HG03565 (cell line): ENCODE data around the gene NUAK1.

ENCODE experiments used
- ATAC-seq: cut with Tn5 transposase; IDR thresholded peaks from one replicate; pipeline ENCODE4 v1.9.1; 2021; ENCODE audit warnings: mild to moderate bottlenecking, moderate library complexity; ENCODE audit not compliant: unreplicated experiment

NUAK1 gene

GRCh38 chr12:106132175-106133135, 6.3 kb downstream of the NUAK1 start:
- ATAC-seq, result no peak

GRCh38 chr12:106131676-106132075, 7.1 kb downstream of the NUAK1 start:
- no peak for ATAC-seq

- no peak for ATAC-seq
Observed at GRCh38 chr12:106130474-106131113, 8.2 kb downstream of the NUAK1 start.

GRCh38 chr12:106128585-106129328, 10.0 kb downstream of the NUAK1 start:
- no peak for ATAC-seq

- ATAC-seq, result no peak
Observed at GRCh38 chr12:106127338-106128126, 11.2 kb downstream of the NUAK1 start.

GRCh38 chr12:106126441-106127337, 12.1 kb downstream of the NUAK1 start:
- ATAC-seq, result no peak

- ATAC-seq, result no peak
Observed at GRCh38 chr12:106125351-106126095, 13.2 kb downstream of the NUAK1 start.

GRCh38 chr12:106123551-106124081, 15.1 kb downstream of the NUAK1 start:
- ATAC-seq, result no peak

- ATAC-seq, result no peak
Observed at GRCh38 chr12:106123110-106123509, 15.6 kb downstream of the NUAK1 start.

- no peak for ATAC-seq
Observed at GRCh38 chr12:106122004-106122403, 16.8 kb downstream of the NUAK1 start.

GRCh38 chr12:106120519-106121105, 18.1 kb downstream of the NUAK1 start:
- ATAC-seq, result no peak

- no peak for ATAC-seq
Observed at GRCh38 chr12:106119301-106119700, 19.5 kb downstream of the NUAK1 start.

- ATAC-seq, result no peak
Observed at GRCh38 chr12:106118381-106119130, 20.2 kb downstream of the NUAK1 start.

GRCh38 chr12:106115440-106115839, 23.3 kb downstream of the NUAK1 start:
- no peak for ATAC-seq

GRCh38 chr12:106114447-106115068, 24.2 kb downstream of the NUAK1 start:
- ATAC-seq, result no peak

- ATAC-seq, result no peak
Observed at GRCh38 chr12:106113824-106114446, 24.8 kb downstream of the NUAK1 start.

- ATAC-seq, result no peak
Observed at GRCh38 chr12:106113446-106113823, 25.3 kb downstream of the NUAK1 start.
